Smooth muscle cell (in vitro differentiated cells): ENCODE measurements around the gene SGTA. TPM values are rescaled to one million over a fixed set of nuclear protein-coding genes. Genes with fewer than 3 reads are reported as not detected.

Experiments
- DNase-seq: peaks from one replicate; lab custom pipeline; 2025; ENCODE audit not compliant: unreplicated experiment; lab: John Stamatoyannopoulos, UW
- H2AFZ ChIP-seq: fragments of 200-600 bp; sonication (generic); 2 replicates; pipeline ENCODE4 v1.6.0; 2016; ENCODE audit warnings: antibody characterized with exemption, low read depth, mild to moderate bottlenecking
- H3F3A ChIP-seq: fragments of 200-600 bp; sonication (generic); 2 replicates; pipeline ENCODE4 v1.6.0; 2017; ENCODE audit warnings: antibody characterized with exemption, low read depth
- H3K27ac ChIP-seq: fragments of 200-600 bp; sonication (generic); 2 replicates; pipeline ENCODE4 v1.5.1; 2016; ENCODE audit warnings: low read depth, mild to moderate bottlenecking
- H3K27me3 ChIP-seq: fragments of 200-600 bp; sonication (generic); 2 replicates; pipeline ENCODE4 v1.6.1; 2016; ENCODE audit warnings: low read depth, mild to moderate bottlenecking
- H3K36me3 ChIP-seq: fragments of 200-600 bp; sonication (generic); 2 replicates; pipeline ENCODE4 v1.5.1; 2016; ENCODE audit warnings: low read depth
- H3K4me1 ChIP-seq: fragments of 200-600 bp; sonication (generic); 2 replicates; pipeline ENCODE4 v1.5.1; 2016; ENCODE audit warnings: low read depth
- H3K4me2 ChIP-seq: fragments of 200-600 bp; sonication (generic); 2 replicates; pipeline ENCODE4 v1.6.0; 2016; ENCODE audit warnings: mild to moderate bottlenecking
- H3K4me3 ChIP-seq: fragments of 200-600 bp; sonication (generic); 2 replicates; pipeline ENCODE4 v1.5.1; 2016; ENCODE audit warnings: mild to moderate bottlenecking
- H3K79me2 ChIP-seq: fragments of 200-600 bp; sonication (generic); 2 replicates; pipeline ENCODE4 v1.6.0; 2016; ENCODE audit warnings: low read depth, mild to moderate bottlenecking
- H3K9ac ChIP-seq: fragments of 200-600 bp; sonication (generic); 2 replicates; pipeline ENCODE4 v1.6.0; 2016; ENCODE audit warnings: low read depth
- H3K9me3 ChIP-seq: fragments of 200-600 bp; sonication (generic); replicated peaks from 2 replicates; pipeline ENCODE4 v1.5.1; 2016; ENCODE audit warnings: low read depth
- H4K20me1 ChIP-seq: fragments of 200-600 bp; sonication (generic); 2 replicates; pipeline ENCODE4 v1.6.0; 2016; ENCODE audit warnings: low read depth
- WGBS: methylation state at CpG from one replicate; pipeline ENCODE4 v1.1.7; 2016; ENCODE audit warnings: low lambda C conversion rate; 5-methylcytosine and 5-hydroxymethylcytosine counted together
- polyA plus RNA-seq: library from polyadenylated mRNA; unstranded; fragments of >200 nt; fragmentation: Nextera tagmentation; extraction: Ambion mirVana; gene quantifications from 2 replicates; pipeline ENCODE4 v1.2.1, GENCODE V29; 2016
- total RNA-seq: library from RNA; depleted of rRNA; stranded (reverse); fragments of >200 nt; gene quantifications from 2 replicates; pipeline ENCODE4 v1.2.3, GENCODE V29; 2014
- TF ChIP-seq, protein P1 (sequence below): fragments of 200-600 bp; sonication (generic); IDR thresholded peaks from 2 replicates; pipeline ENCODE4 v1.5.1; 2017; ENCODE audit warnings: borderline replicate concordance, mild to moderate bottlenecking, antibody characterized with exemption; ENCODE audit not compliant: insufficient read depth, poor library complexity, severe bottlenecking

SGTA gene
- total and polyA plus RNA-seq, 2 experiments from 2014 or later, result 34.4 to 71.2 TPM

DNA sequence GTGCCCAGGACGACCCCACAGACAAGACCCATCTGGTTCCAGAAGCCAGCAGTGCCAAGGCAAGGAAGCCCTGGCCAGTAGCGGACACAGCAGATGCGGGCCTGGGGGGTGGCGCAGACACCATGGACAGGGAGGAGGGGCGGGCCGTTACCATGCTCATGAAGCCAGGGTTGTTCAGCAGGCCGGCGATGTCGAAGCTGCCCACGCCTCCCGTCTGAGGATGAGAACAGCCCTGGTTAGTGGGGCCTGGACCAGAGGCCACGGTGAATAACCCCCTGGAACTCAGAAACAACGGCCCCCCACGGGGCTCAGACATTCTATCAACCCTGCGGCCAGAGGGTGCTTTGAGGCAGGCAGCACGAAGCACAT lies 21.8 kb downstream of the SGTA start:
- Histone ChIP-seq H3K9me3 (no peaks in the 10 kb centered on the region), H3K79me2 (no peaks in the 10 kb centered on the region), H2AFZ (no peak overlapping the region), H3K4me1 (no peaks in the 10 kb centered on the region), H4K20me1 (peaks cover 6% of the 10 kb centered on the region), H3K36me3 (no peaks in the 10 kb centered on the region), H3K4me2 (no peak overlapping the region), H3K27me3 (no peaks in the 10 kb centered on the region), H3K9ac (no peak overlapping the region), H3F3A (no peaks in the 10 kb centered on the region), H3K4me3 (no peak overlapping the region), H3K27ac (no peak overlapping the region)
- no peak for DNase-seq
- WGBS, result 98% methylated on average over 16 of the region's 16 CpGs
- TF ChIP-seq, protein P1, sequence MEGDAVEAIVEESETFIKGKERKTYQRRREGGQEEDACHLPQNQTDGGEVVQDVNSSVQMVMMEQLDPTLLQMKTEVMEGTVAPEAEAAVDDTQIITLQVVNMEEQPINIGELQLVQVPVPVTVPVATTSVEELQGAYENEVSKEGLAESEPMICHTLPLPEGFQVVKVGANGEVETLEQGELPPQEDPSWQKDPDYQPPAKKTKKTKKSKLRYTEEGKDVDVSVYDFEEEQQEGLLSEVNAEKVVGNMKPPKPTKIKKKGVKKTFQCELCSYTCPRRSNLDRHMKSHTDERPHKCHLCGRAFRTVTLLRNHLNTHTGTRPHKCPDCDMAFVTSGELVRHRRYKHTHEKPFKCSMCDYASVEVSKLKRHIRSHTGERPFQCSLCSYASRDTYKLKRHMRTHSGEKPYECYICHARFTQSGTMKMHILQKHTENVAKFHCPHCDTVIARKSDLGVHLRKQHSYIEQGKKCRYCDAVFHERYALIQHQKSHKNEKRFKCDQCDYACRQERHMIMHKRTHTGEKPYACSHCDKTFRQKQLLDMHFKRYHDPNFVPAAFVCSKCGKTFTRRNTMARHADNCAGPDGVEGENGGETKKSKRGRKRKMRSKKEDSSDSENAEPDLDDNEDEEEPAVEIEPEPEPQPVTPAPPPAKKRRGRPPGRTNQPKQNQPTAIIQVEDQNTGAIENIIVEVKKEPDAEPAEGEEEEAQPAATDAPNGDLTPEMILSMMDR, result no peak

DNA sequence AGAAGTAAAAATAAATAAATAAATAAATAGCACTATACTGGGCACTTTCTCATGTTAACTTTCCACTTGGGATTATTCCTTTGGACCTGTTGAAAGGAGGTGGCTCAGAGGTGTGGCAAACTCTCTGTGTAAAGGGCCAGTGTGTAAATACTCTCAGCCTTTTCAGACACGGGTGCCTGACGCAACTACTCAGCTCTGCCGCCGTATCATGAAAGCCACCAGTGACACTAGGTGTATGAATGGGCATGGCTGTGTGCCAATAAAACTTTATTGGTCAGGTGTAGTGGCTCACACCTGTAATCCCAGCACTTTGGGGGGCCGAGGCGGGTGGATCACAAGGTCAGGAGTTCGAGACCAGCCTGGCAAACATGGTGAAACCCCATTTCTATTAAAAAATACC lies 23.1 kb downstream of the SGTA start:
- no peaks in the 10 kb centered on the region for H3K9me3 ChIP-seq
- H3K27ac ChIP-seq, result no peak overlapping the region
- WGBS, result 97% methylated on average over 7 of the region's 7 CpGs
- H3K79me2 ChIP-seq, result no peaks in the 10 kb centered on the region
- no peak overlapping the region for H3K4me3 ChIP-seq
- no peak overlapping the region for H2AFZ ChIP-seq
- no peaks in the 10 kb centered on the region for H3K27me3 ChIP-seq
- H4K20me1 ChIP-seq, result peaks cover 6% of the 10 kb centered on the region
- H3K4me1 ChIP-seq, result no peaks in the 10 kb centered on the region
- no peak overlapping the region for H3K4me2 ChIP-seq
- H3K9ac ChIP-seq, result no peak overlapping the region
- TF ChIP-seq, protein P1, result no peak
- DNase-seq, result no peak
- no peaks in the 10 kb centered on the region for H3F3A ChIP-seq
- no peaks in the 10 kb centered on the region for H3K36me3 ChIP-seq

DNA sequence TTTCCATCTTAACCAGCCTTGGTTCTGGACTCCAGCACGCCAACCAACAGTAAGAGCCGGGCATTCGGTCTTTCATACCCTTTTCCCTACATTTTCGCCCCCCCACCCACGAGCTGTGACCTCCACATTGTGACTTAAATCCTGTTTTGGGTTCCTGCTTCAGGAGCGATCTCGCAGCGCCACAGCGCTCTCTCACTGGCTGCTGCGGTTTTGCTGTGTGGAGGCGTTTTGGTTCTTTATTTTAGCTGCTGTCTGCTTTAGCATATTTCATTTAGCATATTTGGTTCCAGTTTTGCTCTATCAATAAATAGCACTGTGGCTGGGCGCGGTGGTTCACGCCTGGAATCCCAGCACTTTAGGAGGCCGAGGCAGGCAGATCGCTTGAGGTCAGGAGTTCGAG lies 23.7 kb downstream of the SGTA start:
- TF ChIP-seq, protein P1, result no peak
- H3K27me3 ChIP-seq, result no peaks in the 10 kb centered on the region
- no peaks in the 10 kb centered on the region for H3K79me2 ChIP-seq
- DNase-seq, result no peak
- 99% methylated on average over 17 of the region's 17 CpGs for WGBS
- H3F3A ChIP-seq, result no peaks in the 10 kb centered on the region
- no peaks in the 10 kb centered on the region for H3K9me3 ChIP-seq
- H3K36me3 ChIP-seq, result no peaks in the 10 kb centered on the region
- H3K4me2 ChIP-seq, result no peak overlapping the region
- no peak overlapping the region for H3K9ac ChIP-seq
- no peaks in the 10 kb centered on the region for H3K4me1 ChIP-seq
- H4K20me1 ChIP-seq, result peaks cover 6% of the 10 kb centered on the region
- no peak overlapping the region for H3K4me3 ChIP-seq
- no peak overlapping the region for H3K27ac ChIP-seq
- no peak overlapping the region for H2AFZ ChIP-seq

DNA sequence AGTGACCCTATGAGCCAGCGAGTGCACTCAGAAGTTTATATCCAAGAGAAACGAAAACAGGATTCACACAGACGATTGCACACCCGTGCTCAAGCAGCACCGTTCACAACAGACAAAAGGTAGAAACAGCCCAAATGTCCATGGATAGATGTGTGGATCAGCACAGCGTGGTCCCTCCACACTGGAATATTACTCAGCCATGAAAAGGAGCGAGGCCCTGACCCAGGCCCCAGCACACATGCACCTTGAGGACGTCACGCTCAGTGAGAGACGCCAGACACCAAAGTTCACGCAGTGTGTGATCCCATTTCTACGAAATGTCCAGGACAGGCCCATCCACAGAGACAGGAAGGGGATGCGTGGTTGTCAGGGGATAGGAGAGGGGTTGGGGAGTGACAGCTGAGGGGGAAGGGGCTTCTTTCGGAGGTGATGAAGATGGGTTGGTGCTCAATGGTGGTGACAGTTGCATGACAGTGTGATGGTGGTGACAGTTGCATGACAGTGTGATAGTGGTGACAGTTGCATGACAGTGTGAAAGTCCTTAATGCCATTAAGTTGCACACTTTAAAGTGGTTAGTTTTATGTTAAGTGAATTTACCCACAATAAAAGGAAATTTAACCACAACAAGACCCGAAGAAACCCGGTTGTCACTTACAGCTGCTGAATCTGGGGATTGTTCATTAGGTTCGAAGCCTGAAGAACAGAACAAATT lies 24.3 kb downstream of the SGTA start:
- WGBS, result 98% methylated on average over 17 of the region's 17 CpGs
- Histone ChIP-seq H3K9ac (no peak overlapping the region), H3K9me3 (no peaks in the 10 kb centered on the region), H3K27me3 (no peaks in the 10 kb centered on the region), H3K27ac (no peak overlapping the region), H3K36me3 (no peaks in the 10 kb centered on the region), H3K4me1 (no peaks in the 10 kb centered on the region), H3K79me2 (no peaks in the 10 kb centered on the region), H3K4me2 (no peak overlapping the region), H4K20me1 (peaks cover 6% of the 10 kb centered on the region), H3F3A (no peaks in the 10 kb centered on the region), H3K4me3 (no peak overlapping the region), H2AFZ (no peak overlapping the region)
- DNase-seq, result no peak
- TF ChIP-seq, protein P1, result no peak
